Right renal cortex interstitium (tissue), 3 donors: ENCODE results near the gene PPME1. TPM values are rescaled to one million over a fixed set of nuclear protein-coding genes. Genes with fewer than 3 reads are reported as not detected.
"Not testable (repeated sequence)": the region's sequence is repeated elsewhere in the genome, so short reads cannot be mapped to it uniquely, and the experiment has no call there.

ENCODE experiments used
- DNase-seq, 3 donors: peaks; one replicate each; pipeline ENCODE4 v3.0.0-alpha.2; 2013; ENCODE audit warnings: low read depth in 3 of 3, low spot score in 2 of 3
- polyA plus RNA-seq, 3 donors: library from polyadenylated mRNA; unstranded; fragments of 120-200 nt; gene quantifications; one replicate each; pipeline ENCODE4 v1.2.1, GENCODE V29; 2013; ENCODE audit not compliant: insufficient read length in 3 of 3

The PPME1 gene, protein sequence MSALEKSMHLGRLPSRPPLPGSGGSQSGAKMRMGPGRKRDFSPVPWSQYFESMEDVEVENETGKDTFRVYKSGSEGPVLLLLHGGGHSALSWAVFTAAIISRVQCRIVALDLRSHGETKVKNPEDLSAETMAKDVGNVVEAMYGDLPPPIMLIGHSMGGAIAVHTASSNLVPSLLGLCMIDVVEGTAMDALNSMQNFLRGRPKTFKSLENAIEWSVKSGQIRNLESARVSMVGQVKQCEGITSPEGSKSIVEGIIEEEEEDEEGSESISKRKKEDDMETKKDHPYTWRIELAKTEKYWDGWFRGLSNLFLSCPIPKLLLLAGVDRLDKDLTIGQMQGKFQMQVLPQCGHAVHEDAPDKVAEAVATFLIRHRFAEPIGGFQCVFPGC
- polyA plus RNA-seq, result 10 to 100 TPM; 37.1 to 40.2 (median 38.7) TPM

DNA sequence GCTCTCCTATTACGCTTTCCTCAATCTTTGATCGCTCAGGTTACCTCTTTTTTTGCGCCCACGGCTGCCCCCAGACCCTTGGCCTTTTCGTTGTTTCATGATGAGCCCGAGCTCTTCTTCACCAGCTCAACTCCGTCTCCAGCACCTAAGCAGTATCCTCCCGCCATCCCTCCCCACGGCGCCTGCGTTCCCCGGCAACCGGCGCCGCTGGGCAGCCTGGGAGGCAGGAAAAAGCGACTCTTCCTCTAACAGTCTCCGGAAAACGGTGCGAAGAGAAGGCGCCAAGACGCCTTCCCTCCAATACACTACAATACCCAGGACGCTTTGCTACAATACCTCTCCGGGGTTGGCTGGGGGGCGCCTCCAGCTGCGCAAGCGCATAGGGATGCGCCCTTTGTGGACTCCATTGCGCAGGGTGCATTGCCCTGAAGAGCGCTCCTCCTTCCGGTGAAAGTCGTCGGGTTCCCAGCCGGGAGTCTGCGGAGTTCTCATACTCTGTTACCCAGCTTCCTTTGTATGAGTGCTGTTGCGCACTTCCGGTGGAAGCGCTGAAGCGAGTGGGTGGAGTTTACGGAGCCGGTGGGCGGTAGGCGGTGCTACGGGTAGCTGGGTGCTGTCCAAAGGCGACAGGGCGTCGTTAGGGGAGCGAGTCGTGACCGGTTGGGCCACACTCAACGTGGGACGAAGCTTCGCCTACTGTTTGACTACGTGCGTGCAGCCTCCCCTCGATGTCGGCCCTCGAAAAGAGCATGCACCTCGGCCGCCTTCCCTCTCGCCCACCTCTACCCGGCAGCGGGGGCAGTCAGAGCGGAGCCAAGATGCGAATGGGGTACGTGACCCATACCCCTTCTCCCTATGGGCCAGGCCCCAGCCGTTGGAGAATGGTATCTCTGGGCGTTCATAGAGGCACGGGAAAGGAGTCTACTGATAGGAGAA is at the start of gene PPME1, which contains the start of gene C2CD3:
Gene PPME1 (plus strand): TSS at position 596 of the 936 bp plus-strand sequence. CDS start 133 bp downstream, at position 729.
Gene C2CD3 (minus strand): TSS at position 309 of the 936 bp plus-strand sequence. CDS start 210 bp downstream, at position 99.
- peak; percentile 98 to 99 (median 98) for DNase-seq

- no peak for DNase-seq
Observed at GRCh38 chr11:74121804-74122203, 49.3 kb upstream of the PPME1 start.

DNA sequence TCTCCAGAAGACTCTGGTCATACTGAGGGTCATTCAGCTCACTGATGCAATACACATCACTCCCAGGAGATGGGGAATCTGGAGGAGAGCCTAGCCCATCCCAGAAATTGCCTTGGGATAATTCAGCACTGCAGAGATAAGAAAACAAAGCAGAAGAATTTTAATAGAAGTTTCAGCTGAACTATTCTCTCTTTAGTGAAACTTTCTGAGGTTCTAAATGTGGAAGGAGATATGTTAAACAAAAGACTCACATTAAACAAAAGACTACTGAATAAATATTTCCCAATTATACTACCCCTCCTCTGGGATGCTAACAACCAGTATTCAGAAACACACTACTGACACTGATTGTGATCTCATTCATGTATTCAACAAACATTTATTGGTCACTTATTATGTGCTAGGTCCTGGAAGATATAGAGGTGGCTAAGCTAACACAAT is 48.1 kb upstream of the PPME1 start:
- DNase-seq, result no peak

- not testable (repeated sequence) for DNase-seq
Observed at GRCh38 chr11:74129121-74129520, 42.0 kb upstream of the PPME1 start.

DNA sequence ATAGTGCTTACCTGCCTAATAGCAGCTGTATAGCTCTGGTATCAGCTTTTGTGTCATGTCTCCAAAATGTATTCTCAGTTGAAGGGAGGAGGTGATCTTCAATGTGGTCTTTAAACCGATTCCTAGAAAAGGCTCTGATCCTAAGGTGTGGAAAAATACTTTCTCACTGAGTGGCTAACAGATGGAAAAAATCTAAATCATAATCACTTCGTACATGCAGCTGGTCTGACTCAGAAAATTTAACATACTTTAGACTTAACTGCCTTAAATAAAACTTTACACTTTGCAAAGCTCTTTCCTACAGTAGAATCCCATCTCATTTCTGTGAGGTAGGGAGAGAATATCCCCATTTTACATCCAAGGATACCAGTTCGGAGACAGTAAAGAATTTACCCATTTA is 38.3 kb upstream of the PPME1 start:
- no peak for DNase-seq

DNA sequence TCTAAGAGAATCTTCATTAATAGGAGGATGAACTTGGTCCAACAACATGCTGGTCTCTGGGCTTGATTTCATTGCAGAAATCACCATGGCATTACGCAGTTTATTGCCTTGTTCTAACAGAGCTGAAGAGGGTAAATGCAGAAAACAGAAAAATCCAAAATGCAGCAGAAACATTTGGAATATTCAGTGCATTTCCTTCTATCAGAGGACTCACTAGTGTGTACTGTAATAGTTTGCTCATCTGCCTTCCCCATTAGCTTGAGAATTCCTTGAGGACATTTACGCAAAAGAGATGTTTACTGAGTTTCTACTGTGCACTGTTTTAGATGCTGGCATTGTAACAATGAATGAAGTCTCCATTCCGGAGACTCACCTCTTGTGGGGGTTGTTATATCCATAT is 37.7 kb upstream of the PPME1 start:
- DNase-seq, result no peak

DNA sequence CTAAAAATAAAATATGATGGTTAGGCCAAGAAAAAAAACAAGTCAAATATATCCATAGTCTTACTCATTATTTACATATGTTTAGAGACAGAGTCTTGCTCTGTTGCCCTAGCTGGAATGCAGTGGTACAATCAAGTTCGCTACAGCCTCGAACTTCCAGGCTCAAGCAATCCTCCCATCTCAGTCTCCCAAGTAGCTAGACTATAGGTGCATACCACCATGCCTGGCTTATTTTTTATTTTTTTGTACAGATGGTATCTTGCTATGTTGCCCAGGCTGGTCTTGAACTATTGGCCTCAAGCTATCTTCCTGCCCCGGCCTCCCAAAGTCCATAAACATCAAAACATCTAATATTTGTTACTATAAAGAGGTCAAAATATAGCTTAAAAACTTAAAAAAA is 36.4 kb upstream of the PPME1 start:
- DNase-seq, result no peak

GRCh38 chr11:74135127-74135840 is 35.8 kb upstream of the PPME1 start:
- DNase-seq, result no peak

GRCh38 chr11:74138021-74138420 is 33.1 kb upstream of the PPME1 start:
- no peak for DNase-seq

DNA sequence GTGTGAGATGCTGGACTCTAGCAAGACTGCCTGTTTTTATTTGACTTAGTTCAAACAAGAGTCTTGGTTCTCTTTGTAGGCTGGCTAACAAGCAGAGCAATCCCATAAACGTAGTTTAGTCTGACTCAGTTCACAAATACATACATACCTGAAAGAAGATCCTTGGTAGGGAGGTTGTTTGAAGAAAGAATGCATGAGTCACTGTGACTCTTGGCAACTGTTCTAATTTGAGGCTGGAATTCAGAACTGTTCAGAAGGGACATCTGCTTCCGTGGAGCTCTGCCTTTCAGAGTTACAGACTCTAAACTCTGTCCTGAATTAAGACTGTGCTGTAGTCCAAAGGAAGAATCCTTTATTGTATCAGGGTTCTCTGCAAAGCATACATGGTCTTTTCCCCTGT is 32.5 kb upstream of the PPME1 start:
- no peak for DNase-seq

- DNase-seq, result no peak
Observed at GRCh38 chr11:74139151-74139918, 31.8 kb upstream of the PPME1 start.

- not testable (repeated sequence) for DNase-seq
Observed at GRCh38 chr11:74139919-74140431, 31.1 kb upstream of the PPME1 start.

GRCh38 chr11:74141241-74141695 is 29.8 kb upstream of the PPME1 start:
- no peak for DNase-seq

DNA sequence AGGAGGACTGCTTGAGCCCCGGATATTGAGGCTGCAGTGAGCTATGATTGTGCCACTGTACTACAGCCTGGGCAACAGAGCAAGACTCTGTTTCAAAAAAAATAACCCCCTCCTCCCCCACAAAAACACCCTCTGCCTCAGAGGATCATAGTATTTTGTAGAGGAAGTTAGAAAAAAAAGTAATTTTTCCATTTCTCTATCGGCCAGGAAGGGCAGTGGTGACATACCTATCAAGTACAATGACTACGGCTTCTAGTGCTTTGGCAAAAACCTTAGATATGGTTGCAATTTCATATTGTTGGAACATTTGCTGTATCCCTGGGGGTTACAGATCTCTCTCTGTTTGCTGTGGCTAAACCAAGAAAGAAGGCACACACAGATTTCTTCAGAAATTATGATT is 29.2 kb upstream of the PPME1 start:
- no peak for DNase-seq

DNA sequence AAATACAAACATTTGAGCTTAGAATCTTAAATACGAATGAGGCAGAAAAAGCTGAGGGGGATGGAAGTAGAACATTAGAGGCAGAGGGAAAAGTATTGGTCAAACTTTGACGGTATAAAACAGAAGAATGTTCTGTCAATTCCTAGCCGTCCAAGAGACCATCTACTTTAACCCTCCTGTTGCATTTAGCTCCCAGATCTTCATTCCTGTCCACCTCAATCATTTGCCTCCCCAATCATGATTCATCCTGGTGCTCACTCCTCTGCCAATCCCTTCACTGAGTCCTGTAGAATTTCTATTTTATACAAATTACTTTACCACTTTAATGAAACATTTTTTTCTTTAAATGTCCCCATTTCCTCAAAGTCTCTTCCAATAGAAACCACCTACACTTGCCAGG is 28.5 kb upstream of the PPME1 start:
- no peak for DNase-seq

GRCh38 chr11:74144592-74144991 is 26.5 kb upstream of the PPME1 start:
- DNase-seq, result no peak

- DNase-seq, result no peak
Observed at GRCh38 chr11:74147199-74147929, 23.7 kb upstream of the PPME1 start.

- no peak for DNase-seq
Observed at GRCh38 chr11:74153224-74153623, 17.9 kb upstream of the PPME1 start.
